Fibroblast of lung (primary cell): ENCODE measurements around the gene SLC25A33. TPM values are rescaled to one million over a fixed set of nuclear protein-coding genes. Genes with fewer than 3 reads are reported as not detected.

Experiments
- DNase-seq, 2 donors: peaks; one replicate each; pipeline versions ENCODE4 v3.0.0 to v3.0.0-alpha.2; 2010; ENCODE audit warnings: low read depth in 2 of 2
- H2AFZ ChIP-seq: 2 replicates; pipeline ENCODE4 v1.5.1; 2012; ENCODE audit warnings: low read length, control low read depth, inconsistent platforms
- H3K27ac ChIP-seq: 2 replicates; pipeline ENCODE4 v1.5.1; 2011; ENCODE audit warnings: low read length, control low read depth; ENCODE audit not compliant: insufficient read depth
- H3K27me3 ChIP-seq: 2 replicates; pipeline ENCODE4 v1.5.1; 2011; ENCODE audit warnings: mild to moderate bottlenecking, low read length; ENCODE audit not compliant: control insufficient read depth, insufficient read depth
- H3K36me3 ChIP-seq: 2 replicates; pipeline ENCODE4 v1.5.1; 2011; ENCODE audit warnings: low read length; ENCODE audit not compliant: control insufficient read depth, insufficient read depth
- H3K4me1 ChIP-seq: 2 replicates; pipeline ENCODE4 v1.5.1; 2011; ENCODE audit warnings: low read length; ENCODE audit not compliant: control insufficient read depth, insufficient read depth; ENCODE audit errors: extremely low read depth
- H3K4me2 ChIP-seq: 2 replicates; pipeline ENCODE4 v1.5.1; 2011; ENCODE audit warnings: low read length, control low read depth; ENCODE audit not compliant: insufficient read depth; ENCODE audit errors: extremely low read depth
- H3K4me3 ChIP-seq, 4 experiments: fragments of 200-600 bp in 1 of 4; sonication (generic) in 1 of 4; replicated peaks in 1 of 4; 2 replicates each; pipeline ENCODE4 v1.5.1; 2011 to 2016; ENCODE audit warnings: low read length in 4 of 4, low read depth in 3 of 4, mild to moderate bottlenecking in 3 of 4, control low read depth in 2 of 4, inconsistent platforms in 1 of 4, mixed read lengths in 1 of 4; ENCODE audit not compliant: insufficient read depth in 1 of 4; ENCODE audit errors: control extremely low read depth in 1 of 4
- H3K79me2 ChIP-seq: 2 replicates; pipeline ENCODE4 v1.5.1; 2012; ENCODE audit warnings: mild to moderate bottlenecking, low read length, inconsistent platforms; ENCODE audit not compliant: control insufficient read depth, insufficient read depth
- H3K9ac ChIP-seq: 2 replicates; pipeline ENCODE4 v1.5.1; 2011; ENCODE audit warnings: mild to moderate bottlenecking, low read length, control low read depth; ENCODE audit not compliant: insufficient read depth
- H3K9me3 ChIP-seq: 2 replicates; pipeline ENCODE4 v1.5.1; 2012; ENCODE audit warnings: low read depth, low read length; ENCODE audit not compliant: control insufficient read depth, insufficient read depth
- H4K20me1 ChIP-seq: 2 replicates; pipeline ENCODE4 v1.5.1; 2011; ENCODE audit warnings: low read length; ENCODE audit not compliant: control insufficient read depth, insufficient read depth; ENCODE audit errors: extremely low read depth
- CTCF ChIP-seq, 2 donors: IDR thresholded peaks in 1 of 2; conservative IDR thresholded peaks in 1 of 2; 1 replicate in 1 of 2; 2 replicates in 1 of 2; pipeline ENCODE4 v1.5.1; 2011 to 2012; ENCODE audit warnings: low read length in 2 of 2, control low read depth in 1 of 2, inconsistent platforms in 1 of 2, low read depth in 1 of 2, mild to moderate bottlenecking in 1 of 2
- EZH2 ChIP-seq: IDR thresholded peaks from 2 replicates; pipeline ENCODE4 v1.5.1; 2012; ENCODE audit warnings: low read length, control low read depth, mild to moderate bottlenecking; ENCODE audit errors: missing control alignments
- polyA plus RNA-seq, 2 donors: library from polyadenylated mRNA; depleted of rRNA in 1 of 2; stranded (reverse) in 1 of 2; unstranded in 1 of 2; fragments of >200 nt; gene quantifications; 2 replicates each; pipeline ENCODE4 v1.2.1, GENCODE V29; 2011 to 2012; ENCODE audit warnings: missing spikeins in 1 of 2
- total RNA-seq: library from RNA; depleted of rRNA; stranded (reverse); fragments of >200 nt; gene quantifications from 2 replicates; pipeline ENCODE4 v1.2.1, GENCODE V29; 2014

The SLC25A33 gene
- total and polyA plus RNA-seq, 2 donors (not counting 1 experiment from before 2014, with no cell fraction given), result 3.5 to 4.8 TPM

DNA sequence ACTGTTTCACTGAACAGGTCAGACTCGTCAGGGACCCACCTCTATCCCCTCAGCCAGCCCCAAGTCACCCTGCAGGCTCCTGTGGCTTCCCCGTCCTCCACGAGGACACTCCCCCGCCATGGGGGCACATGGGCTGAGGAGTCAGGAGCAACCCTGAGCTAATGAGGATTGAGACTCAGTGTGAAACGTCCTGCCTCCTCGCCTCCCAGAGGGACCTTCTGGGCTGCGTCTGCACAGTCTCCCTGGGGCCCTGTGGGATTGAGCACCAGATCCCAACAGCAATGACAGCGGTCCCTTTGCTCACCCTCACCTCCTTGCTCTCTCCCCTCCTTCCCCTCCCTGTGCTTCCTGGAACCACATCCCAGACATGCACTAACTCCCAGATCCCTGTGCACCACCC, 18.9 kb upstream of the SLC25A33 start:
- no peaks in the 10 kb centered on the region for H3K79me2 ChIP-seq
- H4K20me1 ChIP-seq, result no peaks in the 10 kb centered on the region
- H2AFZ ChIP-seq, result no peak overlapping the region
- no peak for DNase-seq
- H3K4me3 ChIP-seq, result no peak overlapping the region
- no peaks in the 10 kb centered on the region for H3K27me3 ChIP-seq
- no peaks in the 10 kb centered on the region for H3K4me1 ChIP-seq
- no peak overlapping the region for H3K4me2 ChIP-seq
- H3K9me3 ChIP-seq, result no peaks in the 10 kb centered on the region
- no peak for TF ChIP-seq EZH2
- TF ChIP-seq CTCF (conservative IDR thresholded peaks at IDR 0.05 in 1 of 2, IDR thresholded peaks at IDR 0.05 in 1 of 2; ENCODE audit: low read depth in 1 of 2, low read length in 2 of 2), result no peak
- no peaks in the 10 kb centered on the region for H3K36me3 ChIP-seq
- H3K9ac ChIP-seq, result no peak overlapping the region
- no peak overlapping the region for H3K27ac ChIP-seq

- no peak overlapping the region for H2AFZ ChIP-seq
- no peaks in the 10 kb centered on the region for H4K20me1 ChIP-seq
- H3K4me2 ChIP-seq, result no peak overlapping the region
- no peak overlapping the region for H3K27ac ChIP-seq
- H3K27me3 ChIP-seq, result no peaks in the 10 kb centered on the region
- no peaks in the 10 kb centered on the region for H3K36me3 ChIP-seq
- H3K9ac ChIP-seq, result no peak overlapping the region
- no peaks in the 10 kb centered on the region for H3K79me2 ChIP-seq
- no peaks in the 10 kb centered on the region for H3K9me3 ChIP-seq
- DNase-seq, result peak in 1 of 2 donors; percentile 55
- H3K4me3 ChIP-seq, result no peak overlapping the region
- no peaks in the 10 kb centered on the region for H3K4me1 ChIP-seq
- no peak for TF ChIP-seq CTCF (conservative IDR thresholded peaks at IDR 0.05 in 1 of 2, IDR thresholded peaks at IDR 0.05 in 1 of 2; ENCODE audit: low read depth in 1 of 2, low read length in 2 of 2)
- TF ChIP-seq EZH2, result no peak
These were observed 10.1 kb upstream of the SLC25A33 start for GRCh38 chr1:9529190-9529589.

DNA sequence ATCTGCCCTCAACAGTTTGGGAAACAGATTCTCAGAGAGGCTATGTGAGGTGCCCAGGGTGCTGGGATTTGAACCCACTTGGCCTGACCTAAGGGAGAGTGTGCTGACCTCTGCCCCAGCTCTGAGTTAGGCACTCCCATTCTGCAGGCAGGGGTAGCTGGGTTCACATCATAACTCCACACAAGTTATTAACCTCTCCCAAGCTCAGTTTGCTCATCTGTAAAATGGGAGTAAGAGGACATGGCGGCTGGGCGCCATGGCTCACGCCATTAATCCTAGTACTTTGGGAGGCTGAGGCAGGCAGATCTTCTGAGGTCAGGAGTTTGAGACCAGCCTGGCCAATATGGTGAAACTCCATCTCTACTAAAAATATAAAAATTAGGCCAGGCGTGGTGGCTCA, 8.9 kb upstream of the SLC25A33 start:
- H3K9me3 ChIP-seq, result no peaks in the 10 kb centered on the region
- no peaks in the 10 kb centered on the region for H3K36me3 ChIP-seq
- H3K9ac ChIP-seq, result no peak overlapping the region
- DNase-seq, result no peak
- no peaks in the 10 kb centered on the region for H4K20me1 ChIP-seq
- H3K27ac ChIP-seq, result no peak overlapping the region
- no peak overlapping the region for H2AFZ ChIP-seq
- no peaks in the 10 kb centered on the region for H3K79me2 ChIP-seq
- no peaks in the 10 kb centered on the region for H3K4me1 ChIP-seq
- no peaks in the 10 kb centered on the region for H3K27me3 ChIP-seq
- H3K4me2 ChIP-seq, result no peak overlapping the region
- TF ChIP-seq EZH2, result no peak
- no peak for TF ChIP-seq CTCF (conservative IDR thresholded peaks at IDR 0.05 in 1 of 2, IDR thresholded peaks at IDR 0.05 in 1 of 2; ENCODE audit: low read depth in 1 of 2, low read length in 2 of 2)
- H3K4me3 ChIP-seq, result no peak overlapping the region
